HG03565 (cell line): Measurements from ENCODE around the gene KLF11.

ENCODE experiments used
- ATAC-seq: cut with Tn5 transposase; IDR thresholded peaks from one replicate; pipeline ENCODE4 v1.9.1; 2021; ENCODE audit warnings: mild to moderate bottlenecking, moderate library complexity; ENCODE audit not compliant: unreplicated experiment

The KLF11 gene

GRCh38 chr2:10061221-10061925 lies 18.0 kb downstream of the KLF11 start:
- no peak for ATAC-seq

- ATAC-seq: no peak
Measured at GRCh38 chr2:10062931-10063365, 19.6 kb downstream of the KLF11 start.

- no peak for ATAC-seq
Measured at GRCh38 chr2:10063566-10063965, 20.2 kb downstream of the KLF11 start.

GRCh38 chr2:10064932-10065772 lies 21.8 kb downstream of the KLF11 start:
- no peak for ATAC-seq

- no peak for ATAC-seq
Measured at GRCh38 chr2:10065773-10066055, 22.4 kb downstream of the KLF11 start.

GRCh38 chr2:10067330-10067729 lies 24.0 kb downstream of the KLF11 start:
- ATAC-seq: no peak

GRCh38 chr2:10067881-10068280 lies 24.5 kb downstream of the KLF11 start:
- no peak for ATAC-seq

- ATAC-seq: no peak
Measured at GRCh38 chr2:10071176-10071575, 27.8 kb downstream of the KLF11 start.

GRCh38 chr2:10071595-10071994 lies 28.2 kb downstream of the KLF11 start:
- ATAC-seq: no peak

GRCh38 chr2:10072656-10073480 lies 29.5 kb downstream of the KLF11 start:
- peak; percentile 75 for ATAC-seq

GRCh38 chr2:10073706-10074105 lies 30.4 kb downstream of the KLF11 start:
- no peak for ATAC-seq

- ATAC-seq: no peak
Measured at GRCh38 chr2:10075101-10075500, 31.8 kb downstream of the KLF11 start.

- ATAC-seq: no peak
Measured at GRCh38 chr2:10075571-10076209, 32.3 kb downstream of the KLF11 start.

GRCh38 chr2:10076511-10076910 lies 33.2 kb downstream of the KLF11 start:
- ATAC-seq: no peak

- ATAC-seq: no peak
Measured at GRCh38 chr2:10076988-10077527, 33.7 kb downstream of the KLF11 start.

GRCh38 chr2:10078001-10078400 lies 34.7 kb downstream of the KLF11 start:
- ATAC-seq: no peak

GRCh38 chr2:10078704-10079265 lies 35.4 kb downstream of the KLF11 start:
- no peak for ATAC-seq

- peak; percentile 4 for ATAC-seq
Measured at GRCh38 chr2:10079266-10079869, 36.0 kb downstream of the KLF11 start.

- peak; percentile 32 for ATAC-seq
Measured at GRCh38 chr2:10079870-10080535, 36.7 kb downstream of the KLF11 start, which contains the start of gene CYS1. Gene CYS1, minus strand, starts transcription at chr2:10080411. Its CDS starts 188 bp downstream, at chr2:10080223.
